ENCODE measurements around the gene IPP. TPM values are rescaled to one million over a fixed set of nuclear protein-coding genes. Genes with fewer than 3 reads are reported as not detected.
A peak's percentile ranks its signal among the peaks of the same experiment; 100 is the strongest.

IPP gene
- polyA plus RNA-seq, 1 experiment = 4.4 TPM

DNA sequence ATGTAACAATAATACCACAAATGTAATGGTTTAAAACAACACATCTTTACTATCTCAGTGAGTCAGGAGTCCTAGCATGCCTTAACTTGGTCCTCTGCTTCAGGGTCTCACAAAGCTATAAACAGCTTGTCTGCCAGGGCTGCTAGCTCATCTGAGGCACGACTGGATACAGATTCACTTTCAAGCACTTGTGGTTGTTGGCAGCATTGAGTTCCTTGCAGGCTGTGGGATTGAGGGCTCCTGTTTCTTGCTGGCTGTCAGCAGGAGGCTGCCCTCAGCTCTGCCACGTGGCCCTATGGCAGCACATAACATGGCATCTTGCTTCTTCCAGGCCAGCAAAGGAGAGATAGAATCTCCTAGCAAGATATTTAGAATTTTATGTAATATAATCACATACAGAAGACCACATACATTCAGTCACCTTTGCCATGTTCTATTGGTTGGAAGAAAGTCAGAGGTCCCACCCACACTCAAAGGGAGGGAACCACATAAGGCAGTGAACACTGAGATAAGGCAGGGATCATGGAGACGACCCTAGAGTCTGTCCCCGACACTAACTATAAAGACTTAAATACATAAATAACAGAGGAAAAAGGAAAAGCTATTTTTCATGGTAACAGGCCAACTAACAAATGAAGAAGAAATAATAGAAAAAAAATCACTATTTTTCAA lies 18.9 kb upstream of the IPP start:
- TF ChIP-seq, protein P1, sequence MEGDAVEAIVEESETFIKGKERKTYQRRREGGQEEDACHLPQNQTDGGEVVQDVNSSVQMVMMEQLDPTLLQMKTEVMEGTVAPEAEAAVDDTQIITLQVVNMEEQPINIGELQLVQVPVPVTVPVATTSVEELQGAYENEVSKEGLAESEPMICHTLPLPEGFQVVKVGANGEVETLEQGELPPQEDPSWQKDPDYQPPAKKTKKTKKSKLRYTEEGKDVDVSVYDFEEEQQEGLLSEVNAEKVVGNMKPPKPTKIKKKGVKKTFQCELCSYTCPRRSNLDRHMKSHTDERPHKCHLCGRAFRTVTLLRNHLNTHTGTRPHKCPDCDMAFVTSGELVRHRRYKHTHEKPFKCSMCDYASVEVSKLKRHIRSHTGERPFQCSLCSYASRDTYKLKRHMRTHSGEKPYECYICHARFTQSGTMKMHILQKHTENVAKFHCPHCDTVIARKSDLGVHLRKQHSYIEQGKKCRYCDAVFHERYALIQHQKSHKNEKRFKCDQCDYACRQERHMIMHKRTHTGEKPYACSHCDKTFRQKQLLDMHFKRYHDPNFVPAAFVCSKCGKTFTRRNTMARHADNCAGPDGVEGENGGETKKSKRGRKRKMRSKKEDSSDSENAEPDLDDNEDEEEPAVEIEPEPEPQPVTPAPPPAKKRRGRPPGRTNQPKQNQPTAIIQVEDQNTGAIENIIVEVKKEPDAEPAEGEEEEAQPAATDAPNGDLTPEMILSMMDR (IDR thresholded peaks at IDR 0.05; ENCODE audit: insufficient read depth, low read depth, low read length) = no peak
- no peak overlapping the region for H3K4me3 ChIP-seq (ENCODE audit: low read depth, low read length)
- H3K27me3 ChIP-seq (ENCODE audit: control insufficient read depth, insufficient read depth, low read length) = no peaks in the 10 kb centered on the region
- ChIA-PET CTCF (interaction anchor here (0.9 kb wide), 1 partner anchor 52 kb away, joined by 3 read pairs; no protein-coding TSS in a partner anchor), POLR2A (no interaction called here)
- no peak for DNase-seq (ENCODE audit: low read depth)
- H3K36me3 ChIP-seq (ENCODE audit: control insufficient read depth, insufficient read depth, low read length) = no peaks in the 10 kb centered on the region

DNA sequence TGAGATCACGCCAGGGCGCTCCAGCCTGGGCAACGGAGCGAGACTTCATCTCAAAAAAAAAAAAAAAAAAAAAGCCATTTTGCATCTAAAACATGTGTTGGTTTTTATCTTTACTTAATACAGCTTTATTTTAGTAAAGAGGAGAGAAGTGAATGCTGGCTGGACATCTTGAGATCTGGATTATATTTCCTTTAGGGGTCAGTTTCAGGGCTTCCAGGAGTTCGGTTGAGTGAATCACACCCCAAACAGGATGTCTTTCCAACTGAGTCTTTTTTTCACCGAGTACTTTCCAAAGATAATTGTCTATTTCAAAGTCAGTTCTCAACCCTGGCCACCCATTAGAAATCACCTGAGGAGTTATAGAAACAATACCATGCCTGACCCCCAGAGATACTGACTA lies 16.6 kb upstream of the IPP start:
- TF ChIP-seq, protein P1 (IDR thresholded peaks at IDR 0.05; ENCODE audit: insufficient read depth, low read depth, low read length) = no peak
- ChIA-PET CTCF (no interaction called here), POLR2A (no interaction called here)
- Histone ChIP-seq H3K27me3 (ENCODE audit: control insufficient read depth, insufficient read depth, low read length) (no peaks in the 10 kb centered on the region), H3K4me3 (ENCODE audit: low read depth, low read length) (no peak overlapping the region), H3K36me3 (ENCODE audit: control insufficient read depth, insufficient read depth, low read length) (no peaks in the 10 kb centered on the region)
- peak; percentile 69 for DNase-seq (ENCODE audit: low read depth)

DNA sequence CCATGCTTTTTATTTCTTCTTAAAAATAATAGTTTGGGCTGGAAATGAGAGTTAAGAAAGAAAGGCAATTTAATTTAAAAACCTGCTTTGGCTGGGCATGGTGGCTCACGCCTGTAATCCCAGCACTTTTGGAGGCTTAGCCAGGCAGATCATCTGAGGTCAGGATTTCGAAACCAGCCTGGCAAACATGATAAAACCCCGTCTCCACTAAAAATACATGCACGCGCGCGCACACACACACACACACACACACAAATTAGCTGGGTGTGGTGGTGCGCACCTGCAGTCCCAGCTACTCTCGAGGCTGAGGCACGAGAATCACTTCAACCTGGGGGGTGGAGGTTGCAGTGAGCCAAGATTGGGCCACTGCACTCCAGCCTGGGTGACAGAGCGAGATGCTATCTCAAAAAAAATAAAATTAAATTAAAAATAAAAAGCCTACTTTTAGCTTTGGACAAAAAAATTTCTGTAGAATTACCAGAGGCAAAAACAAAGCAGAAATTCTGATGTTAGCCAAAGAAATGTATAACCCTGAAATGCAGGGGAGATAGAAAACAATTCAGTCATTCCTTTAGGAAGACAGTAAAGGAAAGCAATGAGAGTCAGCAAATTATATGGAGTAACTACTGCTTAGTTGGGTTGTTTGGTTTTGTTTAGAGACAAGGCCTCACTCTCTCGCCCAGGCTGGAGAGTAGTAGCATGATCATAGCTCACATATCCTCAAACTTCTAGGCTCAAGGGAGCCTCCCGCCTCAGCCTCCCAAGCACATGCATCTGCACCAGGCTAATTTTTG lies 15.7 kb upstream of the IPP start:
- ChIA-PET POLR2A (no interaction called here), CTCF (interaction anchor here (0.5 to 0.8 kb wide), 3 partner anchors 10 to 742 kb away, joined by 3 read pairs; no protein-coding TSS in a partner anchor)
- Histone ChIP-seq H3K36me3 (ENCODE audit: control insufficient read depth, insufficient read depth, low read length) (no peaks in the 10 kb centered on the region), H3K4me3 (ENCODE audit: low read depth, low read length) (no peak overlapping the region), H3K27me3 (ENCODE audit: control insufficient read depth, insufficient read depth, low read length) (no peaks in the 10 kb centered on the region)
- DNase-seq (ENCODE audit: low read depth) = no peak
- TF ChIP-seq, protein P1 (IDR thresholded peaks at IDR 0.05; ENCODE audit: insufficient read depth, low read depth, low read length) = no peak

DNA sequence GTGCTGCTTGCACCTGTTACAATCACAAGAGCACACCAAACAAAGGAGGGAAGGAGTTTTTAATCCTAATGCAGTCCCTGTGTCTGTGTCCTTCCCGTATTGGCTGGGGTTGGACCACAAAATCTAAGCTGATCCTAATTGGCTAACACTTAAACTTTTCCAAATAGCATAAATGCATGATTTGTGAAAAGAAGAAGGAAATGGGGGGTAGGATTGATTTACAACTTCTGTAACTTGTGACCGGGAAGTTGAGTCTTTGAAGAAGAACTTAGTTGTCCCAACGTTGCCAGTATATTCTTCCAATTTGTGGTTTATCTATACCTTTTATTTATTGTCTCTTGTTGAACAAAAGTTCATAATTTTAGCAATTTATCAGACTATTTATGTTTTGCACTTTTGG lies 11.8 kb upstream of the IPP start:
- POLR2A ChIA-PET = no interaction called here
- H3K36me3 ChIP-seq (ENCODE audit: control insufficient read depth, insufficient read depth, low read length) = no peaks in the 10 kb centered on the region
- TF ChIP-seq, protein P1 (IDR thresholded peaks at IDR 0.05; ENCODE audit: insufficient read depth, low read depth, low read length) = no peak
- 0 out of 2 replicates have a peak, but pooled peaks cover 1% of the 10 kb centered on the region for H3K27me3 ChIP-seq (ENCODE audit: control insufficient read depth, insufficient read depth, low read length)
- CTCF ChIA-PET = no interaction called here
- DNase-seq (ENCODE audit: low read depth) = no peak
- no peak overlapping the region for H3K4me3 ChIP-seq (ENCODE audit: low read depth, low read length)

DNA sequence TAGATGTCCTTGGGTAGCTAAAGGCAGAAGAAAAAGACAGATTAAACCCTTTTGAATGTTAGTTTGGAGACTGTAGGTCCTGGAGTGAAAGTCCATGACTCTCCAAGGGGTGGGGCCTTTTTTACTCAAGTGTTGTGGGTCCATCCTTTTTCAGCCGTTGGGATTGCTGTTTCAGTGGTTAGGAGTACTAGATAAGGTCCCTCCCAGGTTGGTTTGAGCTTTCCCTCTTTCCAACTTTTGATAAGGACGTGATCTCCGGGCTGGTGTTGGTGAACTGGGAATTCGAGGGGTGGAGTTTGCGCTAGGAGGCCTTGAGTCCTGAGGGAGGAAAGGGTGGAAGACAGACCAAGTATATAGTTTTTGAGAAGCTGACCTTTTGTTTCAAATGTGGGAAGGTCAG lies 5.2 kb upstream of the IPP start:
- Histone ChIP-seq H3K36me3 (ENCODE audit: control insufficient read depth, insufficient read depth, low read length) (no peaks in the 10 kb centered on the region), H3K27me3 (ENCODE audit: control insufficient read depth, insufficient read depth, low read length) (0 out of 2 replicates have a peak, but pooled peaks cover 1% of the 10 kb centered on the region), H3K4me3 (ENCODE audit: low read depth, low read length) (no peak overlapping the region)
- ChIA-PET CTCF (no interaction called here), POLR2A (no interaction called here)
- TF ChIP-seq, protein P1 (IDR thresholded peaks at IDR 0.05; ENCODE audit: insufficient read depth, low read depth, low read length) = no peak
- no peak for DNase-seq (ENCODE audit: low read depth)
